ENCODE data around the gene CFAP210. TPM values are rescaled to one million over a fixed set of nuclear protein-coding genes. Genes with fewer than 3 reads are reported as not detected.
"Not testable (repeated sequence)": the region's sequence is repeated elsewhere in the genome, so short reads cannot be mapped to it uniquely, and the experiment has no call there.

CFAP210 gene
- total RNA-seq, 1 donor from 2014 or later: not detected

DNA sequence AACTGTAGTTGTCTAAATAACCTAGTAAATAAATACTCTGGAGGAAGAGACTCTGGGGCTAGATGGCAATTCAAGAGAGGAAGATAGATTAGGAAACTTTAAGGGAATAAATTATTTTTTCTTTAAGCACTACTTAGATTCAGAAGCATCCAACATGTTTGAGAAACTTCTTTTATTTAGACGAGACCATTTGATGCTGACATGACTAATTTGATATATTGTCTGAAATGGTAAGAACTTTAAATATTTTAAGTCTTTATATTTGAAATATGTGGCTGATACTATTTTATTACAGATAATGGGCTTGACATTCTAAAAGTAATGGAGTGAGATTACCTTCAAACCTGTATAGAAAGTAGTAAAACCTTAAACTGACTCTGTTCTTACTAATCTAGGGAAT lies 73.7 kb downstream of the CFAP210 start:
- TF ChIP-seq, protein P1, sequence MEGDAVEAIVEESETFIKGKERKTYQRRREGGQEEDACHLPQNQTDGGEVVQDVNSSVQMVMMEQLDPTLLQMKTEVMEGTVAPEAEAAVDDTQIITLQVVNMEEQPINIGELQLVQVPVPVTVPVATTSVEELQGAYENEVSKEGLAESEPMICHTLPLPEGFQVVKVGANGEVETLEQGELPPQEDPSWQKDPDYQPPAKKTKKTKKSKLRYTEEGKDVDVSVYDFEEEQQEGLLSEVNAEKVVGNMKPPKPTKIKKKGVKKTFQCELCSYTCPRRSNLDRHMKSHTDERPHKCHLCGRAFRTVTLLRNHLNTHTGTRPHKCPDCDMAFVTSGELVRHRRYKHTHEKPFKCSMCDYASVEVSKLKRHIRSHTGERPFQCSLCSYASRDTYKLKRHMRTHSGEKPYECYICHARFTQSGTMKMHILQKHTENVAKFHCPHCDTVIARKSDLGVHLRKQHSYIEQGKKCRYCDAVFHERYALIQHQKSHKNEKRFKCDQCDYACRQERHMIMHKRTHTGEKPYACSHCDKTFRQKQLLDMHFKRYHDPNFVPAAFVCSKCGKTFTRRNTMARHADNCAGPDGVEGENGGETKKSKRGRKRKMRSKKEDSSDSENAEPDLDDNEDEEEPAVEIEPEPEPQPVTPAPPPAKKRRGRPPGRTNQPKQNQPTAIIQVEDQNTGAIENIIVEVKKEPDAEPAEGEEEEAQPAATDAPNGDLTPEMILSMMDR (IDR thresholded peaks at IDR 0.05): no peak
- Histone ChIP-seq H3K36me3 (peaks cover 33 to 43% of the 10 kb centered on the region in 2 donors), H3K27ac (no peak overlapping the region), H3K4me1 (no peaks in the 10 kb centered on the region), H3K27me3 (no peaks in the 10 kb centered on the region), H3K4me3 (no peak overlapping the region), H3K9me3 (peaks cover 0 to 4% of the 10 kb centered on the region in 2 donors)
- DNase-seq (ENCODE audit: low spot score in 2 of 2): no peak
- intact Hi-C loops (cut with DNase I): no loop called here

DNA sequence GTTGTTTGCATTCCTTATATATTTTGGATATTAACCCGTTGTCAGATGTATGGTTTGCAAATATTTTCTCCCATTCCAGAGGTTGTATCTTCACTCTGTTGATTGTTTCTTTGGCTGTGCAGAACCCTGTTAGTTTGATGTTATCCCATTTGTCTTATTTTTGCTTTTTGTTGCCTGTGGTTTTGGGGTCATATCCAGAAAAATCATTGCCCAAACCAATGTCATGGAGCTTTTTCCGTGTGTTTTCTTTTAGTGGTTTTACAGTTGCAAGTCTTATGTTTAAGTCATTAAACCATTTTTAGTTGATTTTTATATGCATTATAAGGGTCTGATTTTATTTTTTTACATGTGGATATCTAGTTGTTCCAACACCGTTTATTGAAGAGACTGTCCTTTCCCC lies 74.3 kb downstream of the CFAP210 start:
- Histone ChIP-seq H3K36me3 (peaks cover 37 to 48% of the 10 kb centered on the region in 2 donors), H3K4me1 (no peaks in the 10 kb centered on the region), H3K27me3 (no peaks in the 10 kb centered on the region), H3K27ac (no peak overlapping the region), H3K9me3 (peaks cover 0 to 4% of the 10 kb centered on the region in 2 donors), H3K4me3 (no peak overlapping the region)
- no peak for DNase-seq (ENCODE audit: low spot score in 2 of 2)
- intact Hi-C loops (cut with DNase I): no loop called here
- TF ChIP-seq, protein P1 (IDR thresholded peaks at IDR 0.05): no peak

DNA sequence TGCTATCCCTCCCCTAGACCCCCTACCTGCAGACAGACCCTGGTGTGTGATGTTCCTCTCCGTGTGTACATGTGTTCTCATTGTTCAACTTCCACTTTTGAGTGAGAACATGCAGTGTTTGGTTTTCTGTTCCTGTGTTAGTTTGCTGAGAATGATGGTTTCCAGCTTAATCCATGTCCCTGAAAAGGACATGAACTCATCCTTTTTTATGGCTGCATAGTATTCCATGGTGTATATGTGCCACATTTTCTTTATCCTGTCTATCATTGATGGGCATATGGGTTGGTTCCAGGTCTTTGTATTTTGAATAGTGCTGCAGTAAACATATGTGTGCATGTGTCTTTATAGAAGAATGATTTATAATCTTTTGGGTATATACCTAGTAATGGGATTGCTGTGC lies 78.2 kb downstream of the CFAP210 start:
- H3K27me3 ChIP-seq; H3K27ac ChIP-seq; H3K4me3 ChIP-seq; H3K4me1 ChIP-seq; DNase-seq (ENCODE audit: low spot score in 2 of 2); H3K9me3 ChIP-seq; intact Hi-C loops (cut with DNase I): not testable (repeated sequence)
- H3K36me3 ChIP-seq: peaks cover 43 to 64% of the 10 kb centered on the region in 2 donors

DNA sequence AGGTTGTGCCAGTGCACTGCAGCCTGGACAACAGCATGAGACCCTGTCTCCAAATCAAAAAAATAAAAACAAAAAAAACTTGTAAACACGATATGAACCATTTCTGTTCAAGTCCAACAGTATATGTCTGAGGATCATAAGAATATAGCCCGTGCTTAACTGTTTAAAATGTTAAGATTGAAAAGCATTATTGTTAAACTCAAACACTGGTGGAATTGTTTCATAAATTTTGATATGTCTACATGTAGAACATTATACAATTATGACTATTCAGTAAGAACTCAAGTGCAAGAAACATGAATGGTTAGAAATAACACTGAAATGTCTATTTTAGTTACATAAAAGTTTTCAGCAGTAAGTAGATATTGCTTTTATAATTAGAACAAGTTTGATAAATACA lies 80.3 kb downstream of the CFAP210 start:
- no peak for DNase-seq (ENCODE audit: low spot score in 2 of 2)
- Histone ChIP-seq H3K36me3 (peaks cover 50 to 85% of the 10 kb centered on the region in 2 donors), H3K27ac (no peak overlapping the region), H3K4me3 (no peak overlapping the region), H3K4me1 (no peaks in the 10 kb centered on the region), H3K27me3 (no peaks in the 10 kb centered on the region), H3K9me3 (peaks cover 0 to 4% of the 10 kb centered on the region in 2 donors)
- TF ChIP-seq, protein P1 (IDR thresholded peaks at IDR 0.05): no peak
- intact Hi-C loops (cut with DNase I): no loop called here

DNA sequence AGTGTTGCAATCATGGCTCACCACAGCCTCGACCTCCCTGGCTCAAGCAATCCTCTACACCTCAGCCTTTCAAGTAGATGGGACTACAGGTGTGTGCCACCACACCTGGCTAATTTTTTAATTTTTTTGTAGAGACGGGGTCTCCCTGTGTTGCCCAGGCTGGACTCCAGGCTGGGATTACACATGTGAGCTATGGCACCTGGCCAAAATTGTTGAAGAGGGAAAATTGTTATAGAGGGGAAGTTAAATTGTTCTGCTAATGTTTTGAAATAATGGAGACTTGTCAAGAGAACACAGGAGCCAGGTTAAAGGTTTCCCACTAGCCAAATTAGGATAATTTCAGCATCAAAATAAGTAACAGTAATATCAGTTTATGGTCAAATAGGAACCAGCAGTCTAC lies 84.9 kb downstream of the CFAP210 start:
- Histone ChIP-seq H3K27ac (no peak overlapping the region), H3K9me3 (no peaks in the 10 kb centered on the region), H3K36me3 (peaks cover 62 to 91% of the 10 kb centered on the region in 2 donors), H3K27me3 (no peaks in the 10 kb centered on the region), H3K4me3 (no peak overlapping the region), H3K4me1 (no peaks in the 10 kb centered on the region)
- intact Hi-C loops (cut with DNase I): no loop called here
- DNase-seq (ENCODE audit: low spot score in 2 of 2): no peak
- TF ChIP-seq, protein P1 (IDR thresholded peaks at IDR 0.05): no peak

DNA sequence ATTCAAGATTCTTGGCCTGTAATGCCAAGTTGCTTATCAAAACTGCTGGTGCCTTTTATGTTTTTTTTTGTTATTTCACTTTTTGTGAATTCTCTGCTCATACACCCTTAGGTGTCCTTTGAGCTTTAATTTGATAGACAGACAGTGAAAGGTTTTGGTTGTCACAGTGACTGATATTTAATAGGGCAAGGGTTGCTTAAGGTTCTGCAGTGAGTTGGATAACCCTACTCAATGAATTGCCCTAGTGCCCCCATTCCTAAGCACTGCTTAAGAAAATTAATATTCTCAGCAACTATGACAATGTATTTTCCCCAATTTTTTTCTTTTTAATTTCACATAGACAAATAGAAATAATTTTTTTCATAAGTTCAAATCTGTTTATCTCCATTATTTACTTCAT lies 94.6 kb downstream of the CFAP210 start:
- intact Hi-C loops (cut with DNase I): no loop called here
- Histone ChIP-seq H3K4me3 (no peak overlapping the region), H3K27ac (no peak overlapping the region), H3K36me3 (peaks cover 5 to 10% of the 10 kb centered on the region in 2 donors), H3K4me1 (no peaks in the 10 kb centered on the region), H3K27me3 (no peaks in the 10 kb centered on the region), H3K9me3 (no peaks in the 10 kb centered on the region)
- DNase-seq (ENCODE audit: low spot score in 2 of 2): no peak
- TF ChIP-seq, protein P1 (IDR thresholded peaks at IDR 0.05): no peak
